HG03439 (cell line): Measurements from ENCODE around the gene PRICKLE2.

Experiments
- ATAC-seq: cut with Tn5 transposase; IDR thresholded peaks from one replicate; pipeline ENCODE4 v1.9.1; 2021; ENCODE audit warnings: mild to moderate bottlenecking, moderate library complexity; ENCODE audit not compliant: unreplicated experiment

Gene PRICKLE2

DNA sequence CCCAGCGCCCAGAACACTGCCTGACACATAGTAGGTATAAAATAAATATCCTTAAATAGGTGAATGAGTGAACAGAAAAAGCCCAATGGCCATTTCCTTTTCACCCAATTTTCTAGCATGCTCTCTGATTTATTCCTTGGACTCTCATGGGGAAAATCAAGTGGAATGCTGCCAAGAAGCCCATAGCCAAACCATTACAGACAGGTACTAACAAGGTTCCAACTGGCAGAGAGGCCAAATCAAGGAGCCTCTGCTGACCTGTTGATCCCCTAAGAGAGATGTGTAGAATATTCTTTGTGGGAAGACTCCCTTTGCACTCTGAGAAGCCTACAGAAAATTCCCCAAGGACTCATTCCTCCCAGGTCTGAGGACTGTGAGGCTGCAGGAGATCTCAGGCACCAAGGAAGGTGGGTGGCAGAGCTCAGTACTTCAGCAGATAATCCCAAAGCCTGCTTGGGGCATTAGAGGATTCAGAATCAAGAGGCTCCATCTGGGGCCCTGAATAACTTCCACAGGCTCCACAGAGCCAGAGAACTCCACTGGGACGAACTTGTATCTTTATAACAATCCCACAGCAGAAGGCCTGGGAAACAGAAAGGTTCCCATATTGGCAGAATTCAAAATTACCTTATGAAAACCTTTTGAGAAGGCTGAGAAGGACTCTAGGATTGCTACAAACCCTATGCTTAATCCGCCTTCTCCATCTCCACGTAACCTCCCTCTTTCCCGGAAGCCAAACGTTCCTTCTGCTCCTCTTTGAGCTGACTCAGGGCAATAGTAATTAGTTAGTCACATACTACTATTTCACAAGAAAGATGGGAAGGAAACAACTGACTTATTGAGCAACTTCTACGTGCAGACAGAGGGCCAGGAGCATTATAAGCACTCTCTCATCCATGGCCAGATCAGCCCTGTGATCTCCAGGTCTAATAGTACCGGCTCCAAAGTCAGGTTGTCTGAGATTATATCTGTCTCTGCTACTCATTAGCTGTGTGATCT, 34.5 kb downstream of the PRICKLE2 start:
- ATAC-seq: no peak

GRCh38 chr3:64188810-64189560, 36.3 kb downstream of the PRICKLE2 start:
- no peak for ATAC-seq

DNA sequence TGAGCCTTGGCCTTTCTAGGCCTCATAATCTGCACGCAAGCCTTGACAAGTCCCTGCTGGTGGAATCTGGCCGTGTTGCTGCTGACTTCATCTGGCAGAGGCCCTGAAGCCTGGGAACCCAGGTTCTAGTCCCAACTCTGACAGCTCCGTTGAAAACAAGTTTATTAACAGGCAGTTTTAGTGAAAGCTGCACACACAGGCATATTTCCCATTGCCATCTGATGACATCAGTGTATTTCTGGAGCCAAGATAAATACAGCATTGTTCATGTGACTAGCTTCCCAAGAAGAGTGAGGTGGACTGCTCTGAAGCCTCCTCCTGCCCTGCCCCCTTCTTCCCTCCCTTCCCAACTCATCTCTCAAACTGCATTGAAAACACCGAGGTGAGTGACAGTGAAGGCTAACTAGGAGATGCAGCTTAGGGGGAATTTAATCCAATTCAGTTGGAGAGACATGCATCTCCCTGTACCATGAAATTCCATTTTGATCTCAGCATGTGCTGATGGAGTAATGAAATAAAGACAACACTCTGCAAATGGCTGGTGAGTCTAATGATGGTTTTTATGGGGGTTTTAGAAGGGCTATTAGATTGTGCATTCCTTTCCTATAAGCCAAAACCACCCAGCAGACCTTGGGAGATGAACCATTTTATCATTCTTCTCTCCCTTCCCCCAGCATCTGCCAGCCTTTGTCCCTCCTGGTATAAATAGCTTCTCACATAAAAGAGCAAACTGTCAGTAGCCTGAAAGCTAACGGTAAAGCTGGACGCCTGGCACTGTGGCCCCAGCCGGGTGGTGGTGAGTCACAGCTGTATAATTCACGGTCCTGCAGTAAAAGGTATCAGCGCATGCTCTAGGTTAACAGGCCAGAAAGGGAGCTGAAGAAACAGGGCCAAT, 38.0 kb downstream of the PRICKLE2 start:
- ATAC-seq: no peak

DNA sequence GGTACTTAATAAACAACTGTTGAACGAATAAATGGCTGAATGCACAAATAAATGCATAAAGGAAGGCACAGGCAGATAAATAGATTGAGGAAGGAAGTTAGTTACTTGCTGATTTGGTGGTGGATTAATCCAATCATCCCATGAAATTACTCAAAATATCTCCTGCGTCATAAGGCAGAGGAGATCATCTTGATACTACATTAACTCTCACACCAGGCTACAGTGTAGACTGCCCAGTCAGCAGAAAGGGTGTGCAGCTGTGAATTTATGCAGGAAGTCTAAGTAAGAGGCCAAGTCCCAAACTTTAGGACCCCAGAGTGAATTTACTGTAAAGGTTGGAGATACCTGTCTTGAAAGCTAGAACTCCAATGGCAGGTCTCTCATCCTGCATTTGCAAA, 38.6 kb downstream of the PRICKLE2 start:
- ATAC-seq: no peak

DNA sequence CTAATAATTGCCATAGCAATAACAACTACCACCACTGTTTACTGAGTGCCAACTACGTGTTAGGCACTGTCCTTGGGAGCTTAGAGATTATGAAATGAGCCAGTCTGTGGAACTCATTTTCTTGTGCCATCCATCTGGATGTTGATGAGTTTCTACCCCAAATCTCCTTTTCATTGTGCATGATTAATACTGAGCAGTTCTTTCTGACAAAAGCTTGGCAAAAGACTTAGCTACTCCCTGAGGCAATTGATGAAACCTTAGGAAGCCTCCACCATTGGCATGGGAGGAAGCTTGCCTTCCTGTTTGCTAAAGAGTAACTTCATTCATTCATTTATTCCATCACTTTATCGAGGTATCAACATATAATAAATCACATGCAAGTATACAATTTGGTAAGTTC, 39.8 kb downstream of the PRICKLE2 start:
- ATAC-seq: no peak

GRCh38 chr3:64184621-64185020, 40.6 kb downstream of the PRICKLE2 start:
- no peak for ATAC-seq

DNA sequence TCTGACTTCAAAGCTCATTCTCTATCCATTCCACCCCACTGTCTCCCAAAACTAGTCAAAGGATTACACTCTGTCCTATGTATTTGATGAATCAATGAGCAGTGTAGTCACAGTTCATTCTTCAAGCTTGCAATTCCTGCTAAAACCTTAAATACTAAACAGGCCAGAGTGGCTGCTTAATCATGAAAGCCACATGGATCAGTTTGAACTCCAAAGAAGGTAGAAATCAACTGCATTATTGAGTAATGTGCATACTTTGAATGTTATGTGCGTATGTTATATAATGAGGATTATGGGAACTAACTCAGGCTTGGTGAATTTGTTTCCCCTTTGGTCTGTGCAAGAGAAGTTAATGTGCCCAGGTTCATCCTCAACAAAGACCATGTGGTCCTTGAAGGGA, 45.4 kb downstream of the PRICKLE2 start:
- no peak for ATAC-seq

DNA sequence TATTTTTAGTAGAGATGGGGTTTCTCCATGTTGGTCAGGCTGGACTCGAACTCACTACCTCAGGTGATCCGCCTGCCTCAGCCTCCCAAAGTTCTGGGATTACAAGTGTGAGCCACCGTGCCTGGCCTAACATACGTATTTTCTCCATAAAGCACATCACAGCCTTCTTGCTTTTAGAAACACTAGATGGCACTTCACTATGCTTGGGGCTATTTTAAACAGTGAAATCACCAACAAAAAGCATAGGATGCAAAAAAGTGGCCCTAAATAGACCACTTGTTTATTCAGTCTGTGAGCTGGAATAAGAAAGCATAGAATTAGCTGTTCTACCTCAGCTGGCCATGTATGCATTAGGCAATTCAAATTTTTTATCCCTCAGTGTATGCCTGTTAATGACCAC, 46.0 kb downstream of the PRICKLE2 start:
- ATAC-seq: no peak

DNA sequence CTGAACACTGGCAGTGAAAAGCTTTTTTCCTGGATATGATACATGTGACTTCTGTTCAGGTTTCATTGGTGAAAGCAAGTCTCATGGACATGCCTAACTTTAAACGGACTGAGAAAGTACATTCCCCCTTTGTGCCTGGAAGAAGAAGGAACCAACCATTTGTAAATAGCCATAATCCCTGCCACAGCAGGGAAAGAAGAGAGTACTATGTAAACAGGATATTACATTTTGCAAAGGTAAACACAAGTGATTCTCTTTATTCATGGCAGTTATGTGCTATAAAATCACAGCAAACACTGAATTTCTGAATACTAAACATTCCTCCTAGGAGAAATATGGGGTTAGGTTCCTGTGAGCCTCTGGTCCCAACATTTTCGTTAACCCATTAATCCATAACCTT, 46.8 kb downstream of the PRICKLE2 start:
- ATAC-seq: no peak

DNA sequence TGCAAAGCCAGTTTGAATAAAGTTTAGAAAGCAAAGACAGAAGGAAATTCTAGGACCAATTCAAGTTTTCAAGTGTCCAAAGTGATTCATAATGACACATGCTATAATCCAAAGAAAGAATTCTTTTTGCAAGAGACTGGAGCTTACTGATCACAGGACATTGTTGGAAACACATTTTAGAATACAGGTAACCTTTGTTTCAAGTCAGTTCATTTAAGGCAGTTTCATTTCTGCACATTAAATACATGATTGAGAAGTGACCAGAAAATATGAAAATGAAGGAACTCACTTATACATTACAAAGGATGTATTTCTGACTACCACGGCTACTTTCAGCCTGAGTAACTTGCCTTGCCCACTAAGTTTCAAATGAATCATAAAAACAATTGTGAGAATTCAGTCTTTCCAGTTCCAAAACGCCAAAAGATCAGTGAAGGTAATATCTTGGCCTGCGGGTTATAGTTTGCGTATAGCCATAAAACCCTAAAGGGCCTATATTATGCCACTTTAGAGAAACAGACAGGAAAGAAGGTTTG, 48.7 kb downstream of the PRICKLE2 start:
- peak; percentile 53 for ATAC-seq

DNA sequence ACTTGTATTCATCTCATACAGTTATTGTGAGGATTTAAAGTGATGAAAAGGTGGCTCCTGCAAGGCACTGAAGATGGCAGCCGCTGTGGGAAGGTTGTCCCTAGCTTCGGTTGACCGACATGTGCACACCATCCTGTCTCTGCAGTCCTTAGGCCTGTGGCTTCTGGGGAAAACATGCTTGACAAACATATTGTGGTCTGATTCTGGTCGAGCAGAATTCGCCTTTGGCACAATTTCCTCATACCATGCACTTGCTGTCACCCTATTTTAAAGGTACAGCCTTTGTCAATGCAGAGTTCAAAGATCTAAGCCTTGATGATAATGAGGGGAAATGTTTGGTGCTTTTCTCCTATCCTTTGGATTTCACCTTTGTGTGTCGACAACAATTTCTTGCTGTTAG, 50.9 kb downstream of the PRICKLE2 start:
- ATAC-seq: no peak

DNA sequence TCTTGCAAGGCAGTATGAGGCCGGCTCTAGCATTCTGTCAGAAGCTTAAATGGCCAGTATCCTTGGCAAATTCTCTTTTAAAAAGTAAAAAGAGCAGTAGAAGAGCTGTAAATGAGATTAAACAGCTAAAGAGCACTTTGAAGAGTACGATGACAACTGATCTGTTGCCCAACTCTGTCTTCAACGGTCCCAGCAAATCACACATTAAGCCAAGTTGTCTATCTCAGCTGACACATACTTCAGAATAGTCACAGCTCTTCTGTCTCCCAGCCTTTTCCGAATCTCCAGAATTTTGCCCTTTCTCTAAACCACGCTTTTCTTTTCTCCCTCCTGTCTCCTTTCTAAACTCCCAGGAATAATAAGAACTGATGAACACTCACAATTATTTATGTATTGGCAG, 51.7 kb downstream of the PRICKLE2 start:
- ATAC-seq: no peak

- no peak for ATAC-seq
Measured at GRCh38 chr3:64170270-64170669, 55.0 kb downstream of the PRICKLE2 start.

DNA sequence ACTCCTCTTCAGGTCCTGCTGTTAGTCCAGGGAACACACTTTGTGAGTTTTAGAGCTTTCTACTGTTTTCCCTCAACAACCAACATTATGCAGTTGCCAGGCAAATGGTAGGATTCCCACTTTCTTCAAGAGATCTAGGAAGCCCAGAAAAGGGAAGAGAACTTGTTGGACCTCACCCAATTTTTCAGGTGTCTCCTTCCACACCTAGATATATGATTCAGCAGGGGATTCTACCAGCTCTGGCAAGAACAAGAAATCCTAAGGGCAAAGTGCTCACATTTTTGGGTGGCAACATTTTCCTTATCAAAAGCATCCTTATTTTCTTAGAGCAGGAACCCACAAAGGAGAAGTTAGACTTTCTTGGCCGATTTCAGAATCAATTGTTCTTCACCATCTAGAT, 57.4 kb downstream of the PRICKLE2 start:
- no peak for ATAC-seq

- no peak for ATAC-seq
Measured at GRCh38 chr3:64167351-64167750, 57.9 kb downstream of the PRICKLE2 start.

- ATAC-seq: no peak
Measured at GRCh38 chr3:64166584-64167162, 58.6 kb downstream of the PRICKLE2 start.

DNA sequence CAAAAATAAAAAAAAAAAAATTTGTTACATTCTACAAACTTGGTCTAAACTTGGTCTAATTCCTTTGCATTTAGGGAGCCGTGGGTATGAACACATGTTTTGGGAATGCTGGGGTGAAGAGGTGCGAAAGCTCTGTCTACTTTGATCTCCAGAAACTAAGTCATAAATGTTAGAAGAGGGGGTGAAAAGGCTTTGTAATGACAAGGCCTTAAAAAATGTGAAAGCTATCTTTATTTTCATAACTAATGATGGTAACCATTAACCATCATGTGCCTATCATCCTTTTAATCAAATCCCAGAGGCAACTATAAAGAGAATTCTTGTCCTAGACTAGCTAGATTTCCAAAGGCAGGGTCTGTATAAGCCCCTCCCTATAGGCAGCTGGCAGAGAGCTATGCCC, 60.9 kb downstream of the PRICKLE2 start:
- ATAC-seq: no peak

DNA sequence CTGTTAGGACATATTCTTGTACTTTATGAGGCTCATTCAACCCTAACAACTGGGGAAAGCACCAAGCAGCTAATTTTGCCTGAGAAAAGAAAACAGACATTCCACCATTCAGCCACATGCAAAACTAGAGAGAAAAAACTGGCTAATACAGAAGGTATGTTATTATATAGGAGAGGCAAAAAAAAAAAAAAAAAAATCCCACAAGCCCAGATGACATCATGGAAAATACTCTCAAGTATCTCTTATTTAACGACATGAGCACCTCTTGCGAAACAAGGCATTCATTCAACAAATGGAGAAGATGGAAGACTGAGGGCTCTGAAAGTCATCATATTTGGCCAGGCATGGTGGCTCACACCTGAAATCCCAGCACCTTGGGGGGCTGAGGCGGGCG, 61.5 kb downstream of the PRICKLE2 start:
- ATAC-seq: no peak

DNA sequence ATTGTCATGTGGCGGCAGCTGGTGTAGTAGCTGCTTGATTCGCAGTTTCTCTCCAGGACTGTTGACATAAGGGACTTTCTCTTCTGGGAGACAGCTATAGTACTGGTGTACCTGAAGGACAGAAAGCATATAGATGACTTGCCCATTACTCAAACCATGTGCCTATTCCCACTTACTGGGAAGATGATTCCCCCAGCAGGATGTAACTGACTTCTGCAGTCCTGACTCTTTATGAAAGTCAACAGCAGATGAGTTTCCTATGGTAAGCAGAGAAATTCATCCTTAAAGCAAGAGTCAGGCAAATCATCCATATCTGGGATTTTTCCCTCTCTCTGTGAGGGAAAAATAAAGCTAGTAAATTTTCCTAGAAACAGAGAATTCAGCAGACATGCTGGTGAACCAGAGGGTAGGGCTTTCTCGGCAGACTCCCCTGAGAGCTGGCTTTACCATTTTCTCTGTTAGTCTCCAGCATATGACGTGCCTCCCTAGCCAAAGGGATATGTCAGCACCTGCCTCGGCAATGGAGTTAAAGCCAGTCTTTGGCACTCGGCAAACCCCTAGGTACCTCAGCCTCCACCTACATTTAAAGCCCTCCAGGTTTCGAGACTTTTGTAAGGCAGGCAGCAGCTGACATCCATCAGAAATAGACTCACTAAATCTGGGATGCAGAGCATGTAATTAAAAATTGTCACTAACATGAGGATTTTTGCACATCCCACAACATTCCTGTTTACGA, 62.1 kb downstream of the PRICKLE2 start:
- no peak for ATAC-seq

DNA sequence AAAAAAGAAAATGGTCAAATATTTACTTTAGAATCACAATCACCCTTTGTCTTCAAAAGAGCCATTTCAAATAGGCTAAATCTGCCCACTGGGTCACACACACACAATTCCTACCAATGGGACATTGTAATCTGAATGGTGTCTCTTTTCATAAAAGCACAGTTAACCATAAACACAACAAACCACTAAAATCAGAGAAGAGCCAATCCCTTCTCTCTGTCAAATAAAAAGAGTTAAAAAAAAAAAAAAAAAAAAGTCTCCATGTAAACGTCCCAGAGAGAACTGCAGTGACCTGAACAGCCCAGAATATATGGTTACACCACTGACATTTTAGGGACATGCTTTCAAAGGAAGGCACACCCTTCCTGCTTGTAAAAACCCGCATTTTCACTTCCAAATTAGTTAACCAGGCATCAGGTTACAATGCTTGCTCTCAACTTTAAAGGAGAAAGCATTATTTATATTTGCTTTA, 63.7 kb downstream of the PRICKLE2 start:
- ATAC-seq: no peak
